DND-41 (cell line): ENCODE measurements around the gene TRAK1.

ENCODE experiments used
- ATAC-seq: fragments of 200-7000 bp; cut with Tn5 transposase; 3 replicates; pipeline ENCODE4 v1.9.1; 2021; ENCODE audit warnings: low read depth; ENCODE audit not compliant: insufficient read depth
- DNase-seq: peaks from one replicate; pipeline ENCODE4 v3.0.0-alpha.2; 2020
- H2AFZ ChIP-seq: 2 replicates; pipeline ENCODE4 v1.6.0; 2012; ENCODE audit warnings: low read depth, low read length
- H3K27ac ChIP-seq: 2 replicates; pipeline ENCODE4 v1.5.1; 2012; ENCODE audit warnings: low read length, inconsistent platforms
- H3K27me3 ChIP-seq: fragments of 200-600 bp; sonication (generic); 2 replicates; pipeline ENCODE4 v1.6.0; 2012; ENCODE audit warnings: low read length, mild to moderate bottlenecking, inconsistent platforms; ENCODE audit not compliant: insufficient read depth, poor library complexity
- H3K36me3 ChIP-seq: 2 replicates; pipeline ENCODE4 v1.5.1; 2012; ENCODE audit warnings: low read length, inconsistent platforms; ENCODE audit not compliant: insufficient read depth
- H3K4me1 ChIP-seq: 2 replicates; pipeline ENCODE4 v1.5.1; 2012; ENCODE audit warnings: mild to moderate bottlenecking, low read length; ENCODE audit not compliant: insufficient read depth
- H3K4me2 ChIP-seq: 2 replicates; pipeline ENCODE4 v1.6.0; 2012; ENCODE audit warnings: mild to moderate bottlenecking, moderate library complexity, low read length, inconsistent platforms; ENCODE audit not compliant: insufficient read depth
- H3K4me3 ChIP-seq, 2 experiments: fragments of 200-600 bp in 1 of 2; shearing (Covaris generic) in 1 of 2; 2 replicates each; pipeline ENCODE4 v1.5.1; 2012 to 2016; ENCODE audit warnings: inconsistent platforms in 2 of 2, low read length in 2 of 2, mild to moderate bottlenecking in 2 of 2, low read depth in 1 of 2, moderate library complexity in 1 of 2
- H3K79me2 ChIP-seq: 2 replicates; pipeline ENCODE4 v1.6.0; 2012; ENCODE audit warnings: low read length, inconsistent platforms; ENCODE audit not compliant: insufficient read depth
- H3K9ac ChIP-seq: 2 replicates; pipeline ENCODE4 v1.6.0; 2012; ENCODE audit warnings: low read depth, mild to moderate bottlenecking, inconsistent platforms, low read length, moderate library complexity
- H3K9me3 ChIP-seq: 2 replicates; pipeline ENCODE4 v1.5.1; 2012; ENCODE audit warnings: low read length, moderate library complexity, mild to moderate bottlenecking, inconsistent platforms; ENCODE audit not compliant: insufficient read depth, severe bottlenecking
- H4K20me1 ChIP-seq: 2 replicates; pipeline ENCODE4 v1.6.0; 2012; ENCODE audit warnings: low read length; ENCODE audit not compliant: insufficient read depth
- CTCF ChIP-seq: IDR thresholded peaks from 2 replicates; pipeline ENCODE4 v1.5.1; 2012; ENCODE audit warnings: borderline replicate concordance, low read length, moderate library complexity, mild to moderate bottlenecking; ENCODE audit not compliant: poor library complexity, severe bottlenecking; ENCODE audit errors: extremely low read depth
- EZH2 ChIP-seq: IDR thresholded peaks from 3 replicates; pipeline ENCODE4 v1.6.1; 2012; ENCODE audit warnings: borderline replicate concordance, low read depth, mild to moderate bottlenecking, moderate library complexity, low read length, inconsistent platforms; ENCODE audit not compliant: severe bottlenecking

Gene TRAK1

GRCh38 chr3:42139621-42140453 is 48.7 kb downstream of the TRAK1 start:
- H2AFZ ChIP-seq: no peak overlapping the region
- no peaks in the 10 kb centered on the region for H4K20me1 ChIP-seq
- TF ChIP-seq EZH2 (no peak), CTCF (no peak)
- H3K36me3 ChIP-seq: no peaks in the 10 kb centered on the region
- no peaks in the 10 kb centered on the region for H3K79me2 ChIP-seq
- no peak for ATAC-seq
- no peak overlapping the region for H3K27ac ChIP-seq
- no peaks in the 10 kb centered on the region for H3K4me1 ChIP-seq
- no peak overlapping the region for H3K9ac ChIP-seq
- no peaks in the 10 kb centered on the region for H3K9me3 ChIP-seq
- H3K4me3 ChIP-seq: no peak overlapping the region
- H3K27me3 ChIP-seq: no peaks in the 10 kb centered on the region
- DNase-seq: no peak
- no peak overlapping the region for H3K4me2 ChIP-seq

GRCh38 chr3:42140665-42141203 is 49.6 kb downstream of the TRAK1 start:
- no peaks in the 10 kb centered on the region for H3K4me1 ChIP-seq
- H3K36me3 ChIP-seq: no peaks in the 10 kb centered on the region
- ATAC-seq: no peak
- H3K9me3 ChIP-seq: no peaks in the 10 kb centered on the region
- no peak for TF ChIP-seq EZH2
- no peak for TF ChIP-seq CTCF
- no peaks in the 10 kb centered on the region for H3K27me3 ChIP-seq
- H3K4me2 ChIP-seq: no peak overlapping the region
- H3K9ac ChIP-seq: no peak overlapping the region
- H3K27ac ChIP-seq: no peak overlapping the region
- H3K4me3 ChIP-seq: no peak overlapping the region
- 0 out of 2 replicates have a peak, but pooled peaks cover 2% of the 10 kb centered on the region for H4K20me1 ChIP-seq
- no peak for DNase-seq
- no peak overlapping the region for H2AFZ ChIP-seq
- H3K79me2 ChIP-seq: no peaks in the 10 kb centered on the region

GRCh38 chr3:42143440-42143839 is 52.3 kb downstream of the TRAK1 start:
- no peaks in the 10 kb centered on the region for H3K9me3 ChIP-seq
- H3K27ac ChIP-seq: no peak overlapping the region
- H3K27me3 ChIP-seq: no peaks in the 10 kb centered on the region
- no peaks in the 10 kb centered on the region for H3K79me2 ChIP-seq
- DNase-seq (no peak), ATAC-seq (no peak)
- H3K4me3 ChIP-seq: no peak overlapping the region
- TF ChIP-seq CTCF: no peak
- no peak for TF ChIP-seq EZH2
- H4K20me1 ChIP-seq: 0 out of 2 replicates have a peak, but pooled peaks cover 3% of the 10 kb centered on the region
- no peak overlapping the region for H2AFZ ChIP-seq
- H3K9ac ChIP-seq: no peak overlapping the region
- no peaks in the 10 kb centered on the region for H3K4me1 ChIP-seq
- no peak overlapping the region for H3K4me2 ChIP-seq
- H3K36me3 ChIP-seq: no peaks in the 10 kb centered on the region
